Measurements from ENCODE around the gene TRIM54. TPM values are rescaled to one million over a fixed set of nuclear protein-coding genes. Genes with fewer than 3 reads are reported as not detected.
A peak's percentile ranks its signal among the peaks of the same experiment; 100 is the strongest.

TRIM54 gene
- 100 to 1,000 TPM in 1 of 2 donors, 10 to 100 TPM in 1; 97.2 to 136 TPM for total RNA-seq

DNA sequence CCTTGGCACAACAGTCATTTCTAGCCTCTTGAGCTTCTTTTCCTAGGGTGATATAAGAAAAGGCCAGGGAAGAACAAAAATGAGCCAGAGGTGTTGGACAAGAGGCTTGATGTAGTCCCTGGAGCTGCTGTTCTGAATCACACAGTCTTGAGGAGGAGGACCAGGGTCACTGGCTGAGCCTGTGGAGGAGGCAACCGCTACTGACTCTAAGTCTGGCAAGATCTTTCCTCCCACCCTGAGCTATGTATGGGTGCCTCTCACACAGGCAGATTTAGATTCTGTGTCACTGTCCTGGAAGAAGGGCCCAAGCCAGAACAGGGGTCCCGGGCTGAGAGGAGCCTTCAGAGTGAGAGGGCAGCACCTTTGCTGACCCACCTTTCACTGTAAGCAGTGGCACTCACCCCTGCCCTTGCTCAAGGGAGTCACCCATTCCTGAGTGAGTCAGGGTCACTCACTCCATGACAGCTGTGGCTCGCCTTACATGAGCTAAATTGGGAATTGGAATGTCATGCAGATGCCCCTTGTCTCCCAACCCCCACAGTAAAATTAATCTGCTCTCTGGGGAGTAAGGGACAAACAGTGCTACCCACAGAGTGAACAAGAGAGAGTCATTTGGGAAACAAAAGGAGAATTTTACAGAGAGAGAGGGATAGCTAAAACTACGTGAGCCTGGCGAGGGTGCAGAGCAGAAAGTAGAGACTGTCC lies at the start of gene TRIM54:
TRIM54 (plus strand) TSS at position 575 of the 705 bp plus-strand sequence. CDS start 303 bp downstream, outside the sequence.
- no peaks in the 10 kb centered on the region for H3K36me3 ChIP-seq
- no peaks in the 10 kb centered on the region for H3K9me3 ChIP-seq
- peaks cover 0 to 24% of the 10 kb centered on the region in 2 donors for H3K4me1 ChIP-seq
- no peak for TF ChIP-seq CTCF (IDR thresholded peaks at IDR 0.05)
- H3K27ac ChIP-seq, result peak within 1 kb of the TSS; percentile 84 to 96
- H3K27me3 ChIP-seq, result no peaks in the 10 kb centered on the region
- no peak for DNase-seq (ENCODE audit: low spot score)
- peak within 1 kb of the TSS; percentile 48 to 65 for H3K4me3 ChIP-seq

DNA sequence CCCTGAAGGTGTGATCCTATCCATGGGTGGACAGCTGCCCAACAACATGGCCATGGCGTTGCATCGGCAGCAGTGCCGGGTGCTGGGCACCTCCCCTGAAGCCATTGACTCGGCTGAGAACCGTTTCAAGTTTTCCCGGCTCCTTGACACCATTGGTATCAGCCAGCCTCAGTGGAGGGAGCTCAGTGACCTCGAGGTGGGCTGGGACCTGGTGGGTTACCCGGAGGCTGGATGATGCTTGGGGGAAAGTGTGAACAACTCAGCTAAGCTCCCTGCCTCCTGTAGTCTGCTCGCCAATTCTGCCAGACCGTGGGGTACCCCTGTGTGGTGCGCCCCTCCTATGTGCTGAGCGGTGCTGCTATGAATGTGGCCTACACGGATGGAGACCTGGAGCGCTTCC lies 48.9 kb upstream of the TRIM54 start:
- DNase-seq (ENCODE audit: low spot score), result no peak
- peaks cover 85% of the 10 kb centered on the region for H3K36me3 ChIP-seq
- H3K4me1 ChIP-seq, result no peaks in the 10 kb centered on the region
- H3K27ac ChIP-seq, result no peak overlapping the region
- no peak overlapping the region for H3K4me3 ChIP-seq
- no peak for TF ChIP-seq CTCF (IDR thresholded peaks at IDR 0.05)
- H3K9me3 ChIP-seq, result no peaks in the 10 kb centered on the region
- H3K27me3 ChIP-seq, result no peaks in the 10 kb centered on the region

GRCh38 chr2:27236136-27236535 lies 46.1 kb upstream of the TRIM54 start:
- Histone ChIP-seq H3K4me3 (no peak overlapping the region), H3K4me1 (no peaks in the 10 kb centered on the region), H3K27me3 (no peaks in the 10 kb centered on the region), H3K36me3 (peaks cover 98% of the 10 kb centered on the region), H3K9me3 (no peaks in the 10 kb centered on the region), H3K27ac (no peak overlapping the region)
- no peak for TF ChIP-seq CTCF (IDR thresholded peaks at IDR 0.05)
- DNase-seq (ENCODE audit: low spot score), result no peak

- H3K36me3 ChIP-seq, result peaks cover 98% of the 10 kb centered on the region
Observed at GRCh38 chr2:27236626-27237025, 45.6 kb upstream of the TRIM54 start.

GRCh38 chr2:27237341-27237945 lies 44.8 kb upstream of the TRIM54 start:
- H3K36me3 ChIP-seq, result peaks cover 97% of the 10 kb centered on the region
- no peaks in the 10 kb centered on the region for H3K4me1 ChIP-seq
- H3K27ac ChIP-seq, result no peak overlapping the region
- H3K27me3 ChIP-seq, result no peaks in the 10 kb centered on the region
- H3K4me3 ChIP-seq, result no peak overlapping the region
- no peaks in the 10 kb centered on the region for H3K9me3 ChIP-seq
- no peak for TF ChIP-seq CTCF (IDR thresholded peaks at IDR 0.05)
- DNase-seq (ENCODE audit: low spot score), result no peak

More at GRCh38 chr2:27236626-27237025, 45.6 kb upstream of the TRIM54 start:
- Histone ChIP-seq H3K9me3 (no peaks in the 10 kb centered on the region), H3K4me3 (no peak overlapping the region), H3K4me1 (no peaks in the 10 kb centered on the region), H3K27ac (no peak overlapping the region), H3K27me3 (no peaks in the 10 kb centered on the region)
- DNase-seq (ENCODE audit: low spot score), result no peak
- no peak for TF ChIP-seq CTCF (IDR thresholded peaks at IDR 0.05)
